HepG2 (cell line): ENCODE measurements around the gene DOCK1. TPM values are rescaled to one million over a fixed set of nuclear protein-coding genes. Genes with fewer than 3 reads are reported as not detected.

Source experiments
- ATAC-seq: fragments of 200-7000 bp; cut with Tn5 transposase; 3 replicates; pipeline ENCODE4 v1.9.1; 2020; ENCODE audit warnings: mild to moderate bottlenecking, moderate library complexity
- BruUV-seq: library from RNA; stranded (reverse); fragments of 400-500 nt; replicated peaks from 2 replicates; lab custom pipeline; 2021; lab: Mats Ljungman, UMichigan
- CTCF ChIA-PET: fragments of 300-600 bp; formaldehyde crosslinking; extraction: SDS; loops from one replicate; lab custom pipeline; 2021; ENCODE audit warnings: low total read pairs, inconsistent platforms, low intra/inter-chr PET ratio; lab: Yijun Ruan, JAX
- POLR2A ChIA-PET: fragments of 350-600 bp; sonication (Branson Sonifier 250); formaldehyde crosslinking; loops from one replicate; lab custom pipeline; 2020; ENCODE audit warnings: antibody characterized with exemption, inconsistent platforms; lab: Yijun Ruan, JAX
- DNase-seq: peaks from one replicate; pipeline ENCODE4 v3.0.0-alpha.2; 2015; ENCODE audit warnings: low spot score
- FAIRE-seq: peaks from 3 replicates; lab custom pipeline; 2011; peaks lifted over from hg19 to GRCh38; lab: Jason Lieb, UNC
- H2AFZ ChIP-seq: one replicate; pipeline ENCODE4 v1.6.1; 2011; ENCODE audit warnings: low read length, inconsistent platforms
- H3K27ac ChIP-seq: fragments of 300-600 bp; 3 replicates; pipeline ENCODE4 v1.8.0; 2011; ENCODE audit warnings: mixed run types, mild to moderate bottlenecking, mixed read lengths, low read length, inconsistent platforms; ENCODE audit not compliant: insufficient read depth; ENCODE audit errors: extremely low read length
- H3K27me3 ChIP-seq, 2 experiments: fragments of 200-600 bp in 1 of 2; 2 replicates in 1 of 2; 3 replicates in 1 of 2; pipeline versions ENCODE4 v1.6.0 to v1.8.0; 2011; ENCODE audit warnings: low read length in 2 of 2, mild to moderate bottlenecking in 2 of 2, moderate library complexity in 2 of 2, inconsistent platforms in 1 of 2; ENCODE audit not compliant: insufficient read depth in 2 of 2, control insufficient read depth in 1 of 2
- H3K36me3 ChIP-seq, 2 experiments: fragments of 200-600 bp in 1 of 2; replicated peaks in 1 of 2; 2 replicates in 1 of 2; 3 replicates in 1 of 2; pipeline versions ENCODE4 v1.5.1 to v1.8.0; 2011; ENCODE audit warnings: low read length in 2 of 2, inconsistent platforms in 1 of 2; ENCODE audit not compliant: insufficient read depth in 2 of 2, control insufficient read depth in 1 of 2
- H3K4me1 ChIP-seq: 2 replicates; pipeline ENCODE4 v1.5.1; 2012; ENCODE audit warnings: low read length, inconsistent platforms; ENCODE audit not compliant: insufficient read depth
- H3K4me2 ChIP-seq: 2 replicates; pipeline ENCODE4 v1.6.0; 2011; ENCODE audit warnings: low read depth, low read length, inconsistent platforms
- H3K4me3 ChIP-seq, 3 experiments: fragments of 200-600 bp in 1 of 3; sonication (generic), shearing (Covaris generic) in 1 of 3; replicated peaks in 1 of 3; 2 replicates each; pipeline ENCODE4 v1.5.1; 2011 to 2016; ENCODE audit warnings: low read length in 3 of 3, inconsistent platforms in 2 of 3, low read depth in 2 of 3, mild to moderate bottlenecking in 2 of 3, control low read depth in 1 of 3, mixed read lengths in 1 of 3; ENCODE audit not compliant: insufficient read depth in 1 of 3
- H3K79me2 ChIP-seq: one replicate; pipeline ENCODE4 v1.6.1; 2011; ENCODE audit warnings: low read length, inconsistent platforms; ENCODE audit not compliant: insufficient read depth
- H3K9ac ChIP-seq: 2 replicates; pipeline ENCODE4 v1.6.0; 2011; ENCODE audit warnings: mild to moderate bottlenecking, low read depth, low read length, inconsistent platforms; ENCODE audit not compliant: insufficient read depth
- H3K9me3 ChIP-seq: 2 replicates; pipeline ENCODE4 v1.5.1; 2012; ENCODE audit warnings: mild to moderate bottlenecking, low read length
- H4K20me1 ChIP-seq: 2 replicates; pipeline ENCODE4 v1.6.0; 2011; ENCODE audit warnings: inconsistent platforms, mild to moderate bottlenecking, low read length, moderate library complexity; ENCODE audit not compliant: insufficient read depth
- HNRNPL ChIP-seq: fragments of 200-400 bp; formaldehyde crosslinking; IDR thresholded peaks from 2 replicates; pipeline ENCODE4 v1.6.1; 2017; ENCODE audit warnings: mild to moderate bottlenecking, low read depth, low read length
- KAT7 ChIP-seq: IDR thresholded peaks from 2 replicates; pipeline ENCODE4 v1.6.1; 2018; ENCODE audit warnings: borderline replicate concordance, missing compliant biosample characterization
- KAT8 ChIP-seq: IDR thresholded peaks from 2 replicates; pipeline ENCODE4 v1.6.1; 2016; ENCODE audit warnings: missing genetic modification reagents, missing compliant biosample characterization
- SMYD3 ChIP-seq: sonication (generic); formaldehyde crosslinking; IDR thresholded peaks from 2 replicates; pipeline ENCODE4 v1.8.1; 2023; ENCODE audit warnings: mild to moderate bottlenecking, missing genetic modification reagents
- TMF1 ChIP-seq: sonication (generic); formaldehyde crosslinking; IDR thresholded peaks from 2 replicates; pipeline ENCODE4 v1.8.1; 2022; ENCODE audit warnings: low read depth, missing genetic modification reagents
- ZNF235 ChIP-seq: sonication (generic); formaldehyde crosslinking; IDR thresholded peaks from 2 replicates; pipeline ENCODE4 v1.8.1; 2023; ENCODE audit warnings: mild to moderate bottlenecking, missing genetic modification reagents, borderline replicate concordance
- ZNF547 ChIP-seq: sonication (generic); formaldehyde crosslinking; IDR thresholded peaks from 2 replicates; pipeline ENCODE4 v1.5.1; 2020; ENCODE audit warnings: mild to moderate bottlenecking, missing genetic modification reagents
- ZSCAN20 ChIP-seq: sonication (generic); formaldehyde crosslinking; IDR thresholded peaks from 2 replicates; pipeline ENCODE4 v1.4.0; 2020; ENCODE audit warnings: missing genetic modification reagents, mild to moderate bottlenecking, borderline replicate concordance
- ZSCAN31 ChIP-seq: sonication (generic); formaldehyde crosslinking; IDR thresholded peaks from 2 replicates; pipeline ENCODE4 v1.5.0; 2020; ENCODE audit warnings: low read depth, mild to moderate bottlenecking, missing genetic modification reagents
- WGBS: methylation state at CpG from one replicate; pipeline ENCODE4 v1.1.6; 2017; ENCODE audit warnings: low lambda C conversion rate; 5-methylcytosine and 5-hydroxymethylcytosine counted together
- in situ Hi-C: cut with HindIII; loops from 2 replicates; pipeline ENCODE4 v1.10.0; 2017; ENCODE audit warnings: low pct_unique_long_range_greater_than_20kb; ENCODE audit not compliant: extremely low pct_ligation_motif_present
- intact Hi-C: fragments of 100-400 bp; cut with micrococcal nuclease; formaldehyde crosslinking; loops from one replicate; pipeline ENCODE4 v1.10.0; 2022; ENCODE audit not compliant: unreplicated experiment
- polyA plus RNA-seq, 8 experiments: library from polyadenylated mRNA; depleted of rRNA in 3 of 8; stranded (reverse) in 7 of 8; unstranded in 1 of 8; fragments of >200 nt; fragmentation: Illumina TruSeq in 4 of 8; extraction: Trizol in 4 of 8; gene quantifications; 2 replicates each; pipeline versions ENCODE4 v1.2.1 to v1.2.3, GENCODE V29; 2011 to 2016; ENCODE audit warnings: low read depth in 4 of 8, missing spikeins in 1 of 8, mixed read lengths in 1 of 8; ENCODE audit not compliant: insufficient read depth in 1 of 8
- total RNA-seq, 5 experiments: library from RNA; depleted of rRNA; stranded (reverse); fragments of >200 nt; fragmentation: Illumina TruSeq; extraction: Trizol; gene quantifications; 2 replicates each; pipeline ENCODE4 v1.2.3, GENCODE V29; 2016; ENCODE audit warnings: low read depth in 1 of 5
- TF ChIP-seq, protein P1 (sequence below): IDR thresholded peaks from 2 replicates; pipeline ENCODE4 v1.6.1; 2016; ENCODE audit warnings: missing compliant biosample characterization, missing genetic modification reagents, borderline replicate concordance
- TF ChIP-seq, protein P2 (sequence below): sonication (generic); formaldehyde crosslinking; IDR thresholded peaks from 2 replicates; pipeline ENCODE4 v1.8.1; 2022; ENCODE audit warnings: mild to moderate bottlenecking, missing genetic modification reagents
- TF ChIP-seq, protein P3 (sequence below): IDR thresholded peaks from 2 replicates; pipeline ENCODE4 v1.6.1; 2012; ENCODE audit warnings: low read depth, low read length, improper control_type of control experiment
- TF ChIP-seq, protein P4 (sequence below): sonication (generic); formaldehyde crosslinking; IDR thresholded peaks from 2 replicates; pipeline ENCODE4 v1.4.0; 2020; ENCODE audit warnings: mild to moderate bottlenecking, missing genetic modification reagents
- TF ChIP-seq, protein P5 (sequence below): sonication (generic); formaldehyde crosslinking; IDR thresholded peaks from 2 replicates; pipeline ENCODE4 v1.5.0; 2020; ENCODE audit warnings: mild to moderate bottlenecking, missing genetic modification reagents

Gene DOCK1
- total and polyA plus RNA-seq, 2 of the 13 experiments (the other 11 are each of a cell fraction or from before 2014, with no cell fraction given) = 8.3 to 25.5 TPM

DNA sequence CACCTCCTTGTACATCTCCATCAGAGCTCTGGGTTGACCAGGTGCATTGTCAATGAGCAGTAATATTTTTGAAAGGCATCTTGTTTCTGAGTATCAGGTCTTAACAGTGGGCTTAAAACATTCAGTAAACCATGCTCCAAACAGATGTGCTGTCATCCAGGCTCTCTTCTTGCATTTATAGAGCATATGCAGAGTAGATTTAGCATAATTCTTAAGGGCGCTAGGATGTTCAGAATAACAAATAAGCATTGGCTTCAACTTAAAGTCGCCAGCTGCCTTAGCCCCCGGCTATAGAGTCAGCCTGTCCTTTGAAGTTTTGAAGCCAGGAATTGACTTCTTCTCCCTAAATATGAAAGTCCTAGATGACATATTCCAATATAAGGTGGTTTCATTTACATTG is 421.7 kb downstream of the DOCK1 start (continued):
- TF ChIP-seq, protein P1, sequence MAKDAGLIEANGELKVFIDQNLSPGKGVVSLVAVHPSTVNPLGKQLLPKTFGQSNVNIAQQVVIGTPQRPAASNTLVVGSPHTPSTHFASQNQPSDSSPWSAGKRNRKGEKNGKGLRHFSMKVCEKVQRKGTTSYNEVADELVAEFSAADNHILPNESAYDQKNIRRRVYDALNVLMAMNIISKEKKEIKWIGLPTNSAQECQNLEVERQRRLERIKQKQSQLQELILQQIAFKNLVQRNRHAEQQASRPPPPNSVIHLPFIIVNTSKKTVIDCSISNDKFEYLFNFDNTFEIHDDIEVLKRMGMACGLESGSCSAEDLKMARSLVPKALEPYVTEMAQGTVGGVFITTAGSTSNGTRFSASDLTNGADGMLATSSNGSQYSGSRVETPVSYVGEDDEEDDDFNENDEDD (CRISPR knock-in tag) = no peak
- TF ChIP-seq, protein P2, sequence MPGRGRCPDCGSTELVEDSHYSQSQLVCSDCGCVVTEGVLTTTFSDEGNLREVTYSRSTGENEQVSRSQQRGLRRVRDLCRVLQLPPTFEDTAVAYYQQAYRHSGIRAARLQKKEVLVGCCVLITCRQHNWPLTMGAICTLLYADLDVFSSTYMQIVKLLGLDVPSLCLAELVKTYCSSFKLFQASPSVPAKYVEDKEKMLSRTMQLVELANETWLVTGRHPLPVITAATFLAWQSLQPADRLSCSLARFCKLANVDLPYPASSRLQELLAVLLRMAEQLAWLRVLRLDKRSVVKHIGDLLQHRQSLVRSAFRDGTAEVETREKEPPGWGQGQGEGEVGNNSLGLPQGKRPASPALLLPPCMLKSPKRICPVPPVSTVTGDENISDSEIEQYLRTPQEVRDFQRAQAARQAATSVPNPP = no peak
- no peak for TF ChIP-seq TMF1 (CRISPR knock-in tag)
- TF ChIP-seq ZSCAN31 = no peak
- TF ChIP-seq KAT7 (CRISPR knock-in tag) = no peak
- TF ChIP-seq, protein P3, sequence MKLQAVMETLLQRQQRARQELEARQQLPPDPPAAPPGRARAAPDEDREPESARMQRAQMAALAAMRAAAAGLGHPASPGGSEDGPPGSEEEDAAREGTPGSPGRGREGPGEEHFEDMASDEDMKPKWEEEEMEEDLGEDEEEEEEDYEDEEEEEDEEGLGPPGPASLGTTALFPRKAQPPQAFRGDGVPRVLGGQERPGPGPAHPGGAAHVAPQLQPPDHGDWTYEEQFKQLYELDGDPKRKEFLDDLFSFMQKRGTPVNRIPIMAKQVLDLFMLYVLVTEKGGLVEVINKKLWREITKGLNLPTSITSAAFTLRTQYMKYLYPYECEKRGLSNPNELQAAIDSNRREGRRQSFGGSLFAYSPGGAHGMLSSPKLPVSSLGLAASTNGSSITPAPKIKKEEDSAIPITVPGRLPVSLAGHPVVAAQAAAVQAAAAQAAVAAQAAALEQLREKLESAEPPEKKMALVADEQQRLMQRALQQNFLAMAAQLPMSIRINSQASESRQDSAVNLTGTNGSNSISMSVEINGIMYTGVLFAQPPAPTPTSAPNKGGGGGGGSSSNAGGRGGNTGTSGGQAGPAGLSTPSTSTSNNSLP = no peak

DNA sequence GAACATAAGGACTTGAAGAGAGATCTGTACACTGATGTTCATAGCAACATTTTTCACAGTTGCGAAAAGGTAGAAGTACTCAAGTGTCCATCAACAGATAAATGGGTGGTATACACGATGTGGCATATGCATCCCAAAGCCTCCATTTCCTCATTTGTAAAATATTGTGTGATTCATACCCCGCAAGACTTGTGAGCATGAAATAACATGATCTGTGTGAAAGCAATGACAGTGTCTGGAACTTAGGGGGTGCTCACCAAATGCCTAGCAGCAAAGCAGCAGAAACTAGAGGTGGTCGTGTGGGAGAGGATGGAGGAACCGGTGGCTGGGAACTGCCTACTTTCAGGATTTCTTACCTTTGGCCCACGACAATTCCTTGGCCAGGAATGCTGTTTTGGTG is 426.5 kb downstream of the DOCK1 start:
- Histone ChIP-seq H3K36me3 (no peaks in the 10 kb centered on the region), H3K27me3 (no peaks in the 10 kb centered on the region), H2AFZ (no peak overlapping the region), H3K9me3 (no peaks in the 10 kb centered on the region), H3K27ac (no peak overlapping the region), H3K4me2 (no peak overlapping the region), H3K79me2 (no peaks in the 10 kb centered on the region), H3K9ac (no peak overlapping the region), H3K4me1 (no peaks in the 10 kb centered on the region), H3K4me3 (no peak overlapping the region), H4K20me1 (no peaks in the 10 kb centered on the region)
- ChIA-PET POLR2A (no interaction called here), CTCF (no interaction called here)
- intact Hi-C loops (no loop called here), in situ Hi-C loops (no loop called here)
- no peak for FAIRE-seq
- WGBS = 87% methylated on average over 6 of the region's 6 CpGs
- no peak for DNase-seq
- TF ChIP-seq, protein P4, sequence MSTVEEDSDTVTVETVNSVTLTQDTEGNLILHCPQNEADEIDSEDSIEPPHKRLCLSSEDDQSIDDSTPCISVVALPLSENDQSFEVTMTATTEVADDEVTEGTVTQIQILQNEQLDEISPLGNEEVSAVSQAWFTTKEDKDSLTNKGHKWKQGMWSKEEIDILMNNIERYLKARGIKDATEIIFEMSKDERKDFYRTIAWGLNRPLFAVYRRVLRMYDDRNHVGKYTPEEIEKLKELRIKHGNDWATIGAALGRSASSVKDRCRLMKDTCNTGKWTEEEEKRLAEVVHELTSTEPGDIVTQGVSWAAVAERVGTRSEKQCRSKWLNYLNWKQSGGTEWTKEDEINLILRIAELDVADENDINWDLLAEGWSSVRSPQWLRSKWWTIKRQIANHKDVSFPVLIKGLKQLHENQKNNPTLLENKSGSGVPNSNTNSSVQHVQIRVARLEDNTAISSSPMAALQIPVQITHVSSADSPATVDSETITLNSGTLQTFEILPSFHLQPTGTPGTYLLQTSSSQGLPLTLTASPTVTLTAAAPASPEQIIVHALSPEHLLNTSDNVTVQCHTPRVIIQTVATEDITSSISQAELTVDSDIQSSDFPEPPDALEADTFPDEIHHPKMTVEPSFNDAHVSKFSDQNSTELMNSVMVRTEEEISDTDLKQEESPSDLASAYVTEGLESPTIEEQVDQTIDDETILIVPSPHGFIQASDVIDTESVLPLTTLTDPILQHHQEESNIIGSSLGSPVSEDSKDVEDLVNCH (CRISPR knock-in tag) = no peak
- no peak for TF ChIP-seq ZNF547
- no peak for TF ChIP-seq HNRNPL
- TF ChIP-seq KAT8 = no peak
- no peak for TF ChIP-seq ZNF235 (CRISPR knock-in tag)
- no peak for TF ChIP-seq ZSCAN20 (CRISPR knock-in tag)
- TF ChIP-seq SMYD3 (CRISPR knock-in tag) = no peak
- TF ChIP-seq, protein P5, sequence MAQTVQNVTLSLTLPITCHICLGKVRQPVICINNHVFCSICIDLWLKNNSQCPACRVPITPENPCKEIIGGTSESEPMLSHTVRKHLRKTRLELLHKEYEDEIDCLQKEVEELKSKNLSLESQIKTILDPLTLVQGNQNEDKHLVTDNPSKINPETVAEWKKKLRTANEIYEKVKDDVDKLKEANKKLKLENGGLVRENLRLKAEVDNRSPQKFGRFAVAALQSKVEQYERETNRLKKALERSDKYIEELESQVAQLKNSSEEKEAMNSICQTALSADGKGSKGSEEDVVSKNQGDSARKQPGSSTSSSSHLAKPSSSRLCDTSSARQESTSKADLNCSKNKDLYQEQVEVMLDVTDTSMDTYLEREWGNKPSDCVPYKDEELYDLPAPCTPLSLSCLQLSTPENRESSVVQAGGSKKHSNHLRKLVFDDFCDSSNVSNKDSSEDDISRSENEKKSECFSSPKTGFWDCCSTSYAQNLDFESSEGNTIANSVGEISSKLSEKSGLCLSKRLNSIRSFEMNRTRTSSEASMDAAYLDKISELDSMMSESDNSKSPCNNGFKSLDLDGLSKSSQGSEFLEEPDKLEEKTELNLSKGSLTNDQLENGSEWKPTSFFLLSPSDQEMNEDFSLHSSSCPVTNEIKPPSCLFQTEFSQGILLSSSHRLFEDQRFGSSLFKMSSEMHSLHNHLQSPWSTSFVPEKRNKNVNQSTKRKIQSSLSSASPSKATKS (CRISPR knock-in tag) = no peak
- ATAC-seq = no peak
- no TSS peak for BruUV-seq
